HepG2 (cell line): Measurements from ENCODE around the gene ARID5B. TPM values are rescaled to one million over a fixed set of nuclear protein-coding genes. Genes with fewer than 3 reads are reported as not detected.

ENCODE experiments used
- HDAC2 ChIP-seq: sonication (generic); formaldehyde crosslinking; IDR thresholded peaks from 2 replicates; pipeline ENCODE4 v1.4.0; 2020; ENCODE audit warnings: missing genetic modification reagents
- KDM1A ChIP-seq: IDR thresholded peaks from 2 replicates; pipeline ENCODE4 v1.6.1; 2016; ENCODE audit warnings: missing compliant biosample characterization
- KLF11 ChIP-seq: IDR thresholded peaks from 2 replicates; pipeline ENCODE4 v1.6.1; 2016; ENCODE audit warnings: missing compliant biosample characterization
- KMT2B ChIP-seq: IDR thresholded peaks from 2 replicates; pipeline ENCODE4 v1.6.1; 2016; ENCODE audit warnings: missing genetic modification reagents, missing compliant biosample characterization
- NCOA1 ChIP-seq: sonication (generic); formaldehyde crosslinking; IDR thresholded peaks from 2 replicates; pipeline ENCODE4 v1.9.0; 2021; ENCODE audit warnings: missing genetic modification reagents
- NCOA2 ChIP-seq: sonication (generic); formaldehyde crosslinking; IDR thresholded peaks from 2 replicates; pipeline ENCODE4 v1.8.0; 2022; ENCODE audit warnings: inconsistent platforms
- NR2F6 ChIP-seq, 2 experiments: IDR thresholded peaks; 2 replicates each; pipeline ENCODE4 v1.6.1; 2016; ENCODE audit warnings: antibody characterized with exemption in 1 of 2, mild to moderate bottlenecking in 1 of 2
- PAXIP1 ChIP-seq: sonication (generic); formaldehyde crosslinking; conservative IDR thresholded peaks from 2 replicates; pipeline ENCODE4 v1.4.0; 2020; ENCODE audit warnings: mild to moderate bottlenecking, missing genetic modification reagents, moderate library complexity
- RAD21 ChIP-seq: fragments of 450-650 bp; formaldehyde crosslinking; IDR thresholded peaks from 2 replicates; pipeline ENCODE4 v1.5.0; 2020; ENCODE audit warnings: mild to moderate bottlenecking
- SAP130 ChIP-seq: IDR thresholded peaks from 2 replicates; pipeline ENCODE4 v1.6.1; 2016; ENCODE audit warnings: low read depth
- YY1 ChIP-seq: IDR thresholded peaks from 2 replicates; pipeline ENCODE4 v1.6.1; 2011; ENCODE audit warnings: low read length, low read depth, moderate library complexity, mild to moderate bottlenecking; ENCODE audit not compliant: insufficient read depth, insufficient replicate concordance
- ZNF747 ChIP-seq: sonication (generic); formaldehyde crosslinking; IDR thresholded peaks from 2 replicates; pipeline ENCODE4 v1.8.1; 2023; ENCODE audit warnings: missing genetic modification reagents, mild to moderate bottlenecking, borderline replicate concordance
- polyA plus RNA-seq, 8 experiments: library from polyadenylated mRNA; depleted of rRNA in 3 of 8; stranded (reverse) in 7 of 8; unstranded in 1 of 8; fragments of >200 nt; fragmentation: Illumina TruSeq in 4 of 8; extraction: Trizol in 4 of 8; gene quantifications; 2 replicates each; pipeline versions ENCODE4 v1.2.1 to v1.2.3, GENCODE V29; 2011 to 2016; ENCODE audit warnings: low read depth in 4 of 8, missing spikeins in 1 of 8, mixed read lengths in 1 of 8; ENCODE audit not compliant: insufficient read depth in 1 of 8
- total RNA-seq, 5 experiments: library from RNA; depleted of rRNA; stranded (reverse); fragments of >200 nt; fragmentation: Illumina TruSeq; extraction: Trizol; gene quantifications; 2 replicates each; pipeline ENCODE4 v1.2.3, GENCODE V29; 2016; ENCODE audit warnings: low read depth in 1 of 5
- TF ChIP-seq, protein P1 (sequence below): sonication (generic); formaldehyde crosslinking; IDR thresholded peaks from 2 replicates; pipeline ENCODE4 v1.4.0; 2020; ENCODE audit warnings: missing genetic modification reagents
- TF ChIP-seq, protein P2 (sequence below): sonication (generic); formaldehyde crosslinking; IDR thresholded peaks from 2 replicates; pipeline ENCODE4 v1.8.0; 2022; ENCODE audit warnings: missing genetic modification reagents, mild to moderate bottlenecking, borderline replicate concordance
- TF ChIP-seq, protein P3 (sequence below): sonication (generic); formaldehyde crosslinking; IDR thresholded peaks from 2 replicates; pipeline ENCODE4 v1.4.0; 2020; ENCODE audit warnings: missing genetic modification reagents

The ARID5B gene
- total and polyA plus RNA-seq, 2 of the 13 experiments (the other 11 are each of a cell fraction or from before 2014, with no cell fraction given) = 6.2 to 21.1 TPM

DNA sequence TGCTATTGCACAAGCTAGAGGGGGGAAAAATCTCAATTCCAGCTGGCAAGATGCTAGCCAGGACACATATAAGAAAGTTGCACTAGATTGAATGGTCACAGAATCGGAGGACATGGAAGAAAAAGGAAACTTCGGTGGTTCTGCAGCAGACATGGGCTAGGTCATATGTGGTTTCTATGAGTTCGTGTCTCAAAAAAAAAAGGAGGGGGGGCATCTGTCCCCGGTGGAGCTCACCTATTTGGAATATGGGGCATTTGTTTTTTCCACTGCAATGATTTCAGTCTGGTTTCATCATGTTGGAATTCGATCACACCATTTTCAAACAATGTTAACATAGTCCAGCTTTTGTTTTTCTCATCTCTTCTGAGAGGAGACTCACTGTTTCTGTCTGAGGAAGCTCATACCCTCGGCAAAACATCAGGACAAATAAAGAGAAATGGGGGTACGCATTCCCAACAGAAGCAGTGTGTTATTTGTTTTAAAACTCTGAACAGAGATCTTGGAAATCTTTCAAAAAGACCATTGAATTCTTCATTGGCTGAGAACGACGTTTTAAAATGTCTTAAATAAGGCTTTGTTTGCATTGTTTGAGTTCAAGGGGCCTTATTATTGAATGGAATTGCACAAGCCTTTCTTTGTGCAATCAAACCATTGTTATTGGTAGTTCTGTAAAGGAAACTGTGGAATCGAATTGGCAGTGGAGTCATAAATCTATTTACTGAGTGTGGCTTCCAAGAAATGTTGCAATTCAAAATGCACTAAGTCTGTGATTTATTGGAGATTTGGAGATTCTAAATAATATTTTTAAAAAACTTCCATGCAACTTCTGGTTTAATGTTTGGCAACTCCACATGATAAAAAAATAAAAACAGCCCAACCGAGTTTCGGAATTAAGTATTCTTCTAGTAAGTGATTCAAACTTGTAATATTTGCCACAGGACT is 194.0 kb downstream of the ARID5B start (continued):
- TF ChIP-seq, protein P1, sequence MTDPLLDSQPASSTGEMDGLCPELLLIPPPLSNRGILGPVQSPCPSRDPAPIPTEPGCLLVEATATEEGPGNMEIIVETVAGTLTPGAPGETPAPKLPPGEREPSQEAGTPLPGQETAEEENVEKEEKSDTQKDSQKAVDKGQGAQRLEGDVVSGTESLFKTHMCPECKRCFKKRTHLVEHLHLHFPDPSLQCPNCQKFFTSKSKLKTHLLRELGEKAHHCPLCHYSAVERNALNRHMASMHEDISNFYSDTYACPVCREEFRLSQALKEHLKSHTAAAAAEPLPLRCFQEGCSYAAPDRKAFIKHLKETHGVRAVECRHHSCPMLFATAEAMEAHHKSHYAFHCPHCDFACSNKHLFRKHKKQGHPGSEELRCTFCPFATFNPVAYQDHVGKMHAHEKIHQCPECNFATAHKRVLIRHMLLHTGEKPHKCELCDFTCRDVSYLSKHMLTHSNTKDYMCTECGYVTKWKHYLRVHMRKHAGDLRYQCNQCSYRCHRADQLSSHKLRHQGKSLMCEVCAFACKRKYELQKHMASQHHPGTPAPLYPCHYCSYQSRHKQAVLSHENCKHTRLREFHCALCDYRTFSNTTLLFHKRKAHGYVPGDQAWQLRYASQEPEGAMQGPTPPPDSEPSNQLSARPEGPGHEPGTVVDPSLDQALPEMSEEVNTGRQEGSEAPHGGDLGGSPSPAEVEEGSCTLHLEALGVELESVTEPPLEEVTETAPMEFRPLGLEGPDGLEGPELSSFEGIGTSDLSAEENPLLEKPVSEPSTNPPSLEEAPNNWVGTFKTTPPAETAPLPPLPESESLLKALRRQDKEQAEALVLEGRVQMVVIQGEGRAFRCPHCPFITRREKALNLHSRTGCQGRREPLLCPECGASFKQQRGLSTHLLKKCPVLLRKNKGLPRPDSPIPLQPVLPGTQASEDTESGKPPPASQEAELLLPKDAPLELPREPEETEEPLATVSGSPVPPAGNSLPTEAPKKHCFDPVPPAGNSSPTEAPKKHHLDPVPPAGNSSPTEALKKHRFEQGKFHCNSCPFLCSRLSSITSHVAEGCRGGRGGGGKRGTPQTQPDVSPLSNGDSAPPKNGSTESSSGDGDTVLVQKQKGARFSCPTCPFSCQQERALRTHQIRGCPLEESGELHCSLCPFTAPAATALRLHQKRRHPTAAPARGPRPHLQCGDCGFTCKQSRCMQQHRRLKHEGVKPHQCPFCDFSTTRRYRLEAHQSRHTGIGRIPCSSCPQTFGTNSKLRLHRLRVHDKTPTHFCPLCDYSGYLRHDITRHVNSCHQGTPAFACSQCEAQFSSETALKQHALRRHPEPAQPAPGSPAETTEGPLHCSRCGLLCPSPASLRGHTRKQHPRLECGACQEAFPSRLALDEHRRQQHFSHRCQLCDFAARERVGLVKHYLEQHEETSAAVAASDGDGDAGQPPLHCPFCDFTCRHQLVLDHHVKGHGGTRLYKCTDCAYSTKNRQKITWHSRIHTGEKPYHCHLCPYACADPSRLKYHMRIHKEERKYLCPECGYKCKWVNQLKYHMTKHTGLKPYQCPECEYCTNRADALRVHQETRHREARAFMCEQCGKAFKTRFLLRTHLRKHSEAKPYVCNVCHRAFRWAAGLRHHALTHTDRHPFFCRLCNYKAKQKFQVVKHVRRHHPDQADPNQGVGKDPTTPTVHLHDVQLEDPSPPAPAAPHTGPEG (CRISPR knock-in tag) = no peak
- TF ChIP-seq SAP130 (CRISPR knock-in tag) = peak; percentile 4; the same call in 1 of the 2 replicates
- peak; percentile 50; the same call in 1 of the 2 replicates for TF ChIP-seq HDAC2 (CRISPR knock-in tag)
- peak; percentile 94 for TF ChIP-seq NCOA2 (CRISPR knock-in tag)
- 0 out of 2 replicates have a peak, but pooled peaks have one; percentile 51 for TF ChIP-seq NCOA1 (CRISPR knock-in tag)
- TF ChIP-seq KDM1A = 0 out of 2 replicates have a peak, but pooled peaks have one; percentile 23
- TF ChIP-seq KLF11 (CRISPR knock-in tag) = no peak
- no peak for TF ChIP-seq ZNF747 (CRISPR knock-in tag)
- TF ChIP-seq, protein P2, sequence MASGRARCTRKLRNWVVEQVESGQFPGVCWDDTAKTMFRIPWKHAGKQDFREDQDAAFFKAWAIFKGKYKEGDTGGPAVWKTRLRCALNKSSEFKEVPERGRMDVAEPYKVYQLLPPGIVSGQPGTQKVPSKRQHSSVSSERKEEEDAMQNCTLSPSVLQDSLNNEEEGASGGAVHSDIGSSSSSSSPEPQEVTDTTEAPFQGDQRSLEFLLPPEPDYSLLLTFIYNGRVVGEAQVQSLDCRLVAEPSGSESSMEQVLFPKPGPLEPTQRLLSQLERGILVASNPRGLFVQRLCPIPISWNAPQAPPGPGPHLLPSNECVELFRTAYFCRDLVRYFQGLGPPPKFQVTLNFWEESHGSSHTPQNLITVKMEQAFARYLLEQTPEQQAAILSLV = no peak
- 0 out of 2 replicates have a peak, but pooled peaks have one; percentile 25 for TF ChIP-seq KMT2B (CRISPR knock-in tag)
- peak; percentile 78 for TF ChIP-seq PAXIP1 (CRISPR knock-in tag)
- TF ChIP-seq, protein P3, sequence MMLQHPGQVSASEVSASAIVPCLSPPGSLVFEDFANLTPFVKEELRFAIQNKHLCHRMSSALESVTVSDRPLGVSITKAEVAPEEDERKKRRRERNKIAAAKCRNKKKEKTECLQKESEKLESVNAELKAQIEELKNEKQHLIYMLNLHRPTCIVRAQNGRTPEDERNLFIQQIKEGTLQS (CRISPR knock-in tag) = no peak
- peak; percentile 60 for TF ChIP-seq NR2F6 (IDR thresholded peaks at IDR 0.05)
- no peak for TF ChIP-seq NR2F6 (CRISPR knock-in tag; IDR thresholded peaks at IDR 0.05)
- no peak for TF ChIP-seq RAD21 (CRISPR knock-in tag)
- no peak for TF ChIP-seq YY1
